HCT116 (cell line): ENCODE results near the gene ADGRL3. TPM values are rescaled to one million over a fixed set of nuclear protein-coding genes. Genes with fewer than 3 reads are reported as not detected.

Experiments
- ATAC-seq: fragments of 200-7000 bp; cut with Tn5 transposase; 2 replicates; pipeline ENCODE4 v1.9.1; 2020; ENCODE audit warnings: mild to moderate bottlenecking, moderate library complexity
- BruUV-seq: library from RNA; stranded (reverse); fragments of 400-500 nt; replicated peaks from 2 replicates; lab custom pipeline; 2021; lab: Mats Ljungman, UMichigan
- CTCF ChIA-PET: fragments of 300-600 bp; sonication (Branson Sonifier 250); formaldehyde crosslinking; loops from one replicate; lab custom pipeline; 2021; ENCODE audit warnings: antibody characterized with exemption; lab: Charles Lee
- POLR2A ChIA-PET: fragments of 300-600, 350-600 bp; sonication (Branson Sonifier 250); formaldehyde crosslinking; loops from one replicate; lab custom pipeline; 2021; ENCODE audit warnings: antibody characterized with exemption; lab: Charles Lee
- RAD21 ChIA-PET, 2 experiments: fragments of 300-600 bp; sonication (Branson Sonifier 250); formaldehyde crosslinking; loops; one replicate each; lab custom pipeline; 2023; ENCODE audit warnings: low total read pairs in 2 of 2; ENCODE audit not compliant: uncharacterized antibody in 2 of 2, unreplicated experiment in 2 of 2, low non-redundant PET in 1 of 2; lab: Charles Lee
- DNase-seq: peaks from one replicate; pipeline ENCODE4 v3.0.0-alpha.2; 2010; ENCODE audit warnings: low read depth, low spot score
- H2AFZ ChIP-seq: fragments of 200-600 bp; shearing (Covaris generic), sonication (generic); 2 replicates; pipeline ENCODE4 v1.6.1; 2017; ENCODE audit warnings: low read depth, mixed run types, mixed read lengths, antibody characterized with exemption, low read length; ENCODE audit not compliant: poor library complexity, severe bottlenecking
- H3K27ac ChIP-seq: 2 replicates; pipeline ENCODE4 v1.5.1; 2012; ENCODE audit warnings: low read depth, low read length
- H3K27me3 ChIP-seq: fragments of 200-600 bp; sonication (generic); 2 replicates; pipeline ENCODE4 v1.6.1; 2016; ENCODE audit warnings: mixed run types, low read length, mixed read lengths; ENCODE audit not compliant: insufficient read depth
- H3K36me3 ChIP-seq, 2 experiments: fragments of 200-500 bp in 1 of 2; fragments of 200-600 bp in 1 of 2; sonication (Bioruptor generic) in 1 of 2; sonication (generic) in 1 of 2; 2 replicates each; pipeline versions ENCODE4 v1.5.1 to v1.6.1; 2014 to 2016; ENCODE audit warnings: low read length in 2 of 2, inconsistent platforms in 1 of 2, mixed read lengths in 1 of 2, mixed run types in 1 of 2; ENCODE audit not compliant: insufficient read depth in 2 of 2, control insufficient read depth in 1 of 2
- H3K4me1 ChIP-seq, 2 experiments: fragments of 200-600 bp in 1 of 2; sonication (generic) in 1 of 2; 2 replicates each; pipeline versions ENCODE4 v1.5.1 to v1.6.1; 2012 to 2017; ENCODE audit warnings: low read length in 2 of 2, inconsistent platforms in 1 of 2, mild to moderate bottlenecking in 1 of 2, mixed read lengths in 1 of 2, mixed run types in 1 of 2, moderate library complexity in 1 of 2; ENCODE audit not compliant: insufficient read depth in 2 of 2, control insufficient read depth in 1 of 2
- H3K4me2 ChIP-seq: fragments of 200-600 bp; sonication (generic); 2 replicates; pipeline ENCODE4 v1.6.1; 2017; ENCODE audit warnings: mixed run types, low read length, mixed read lengths
- H3K4me3 ChIP-seq, 2 experiments: fragments of 200-600 bp in 1 of 2; sonication (generic) in 1 of 2; replicated peaks in 1 of 2; 2 replicates each; pipeline ENCODE4 v1.5.1; 2011 to 2016; ENCODE audit warnings: low read length in 2 of 2, control low read depth in 1 of 2, low read depth in 1 of 2, mild to moderate bottlenecking in 1 of 2, mixed read lengths in 1 of 2, mixed run types in 1 of 2
- H3K79me2 ChIP-seq: fragments of 200-600 bp; sonication (generic); 2 replicates; pipeline ENCODE4 v1.6.1; 2017; ENCODE audit warnings: mild to moderate bottlenecking, mixed run types, low read length, moderate library complexity, mixed read lengths; ENCODE audit not compliant: insufficient read depth
- H3K9ac ChIP-seq: fragments of 200-600 bp; sonication (generic); 2 replicates; pipeline ENCODE4 v1.6.1; 2016; ENCODE audit warnings: low read length, mixed read lengths
- H3K9me2 ChIP-seq: fragments of 200-600 bp; sonication (generic), shearing (Covaris generic); 2 replicates; pipeline ENCODE4 v1.6.1; 2017; ENCODE audit warnings: mixed run types, mild to moderate bottlenecking, moderate library complexity; ENCODE audit not compliant: insufficient read depth
- H3K9me3 ChIP-seq, 2 experiments: fragments of 200-500 bp in 1 of 2; fragments of 200-600 bp in 1 of 2; sonication (Bioruptor generic) in 1 of 2; sonication (generic) in 1 of 2; 2 replicates each; pipeline ENCODE4 v1.6.1; 2014 to 2017; ENCODE audit warnings: low read length in 2 of 2, mixed read lengths in 2 of 2, inconsistent platforms in 1 of 2, low read depth in 1 of 2, mild to moderate bottlenecking in 1 of 2, mixed run types in 1 of 2, moderate library complexity in 1 of 2; ENCODE audit not compliant: control insufficient read depth in 1 of 2, insufficient read depth in 1 of 2
- H4K20me1 ChIP-seq: fragments of 200-600 bp; sonication (generic), shearing (Covaris generic); 2 replicates; pipeline ENCODE4 v1.6.1; 2017; ENCODE audit warnings: mixed run types, mild to moderate bottlenecking, moderate library complexity; ENCODE audit not compliant: insufficient read depth
- CBX3 ChIP-seq: IDR thresholded peaks from 2 replicates; pipeline ENCODE4 v1.6.1; 2012; ENCODE audit warnings: low read depth
- CEBPB ChIP-seq: IDR thresholded peaks from 2 replicates; pipeline ENCODE4 v1.6.1; 2012; ENCODE audit warnings: low read depth
- POLR2AphosphoS5 ChIP-seq: IDR thresholded peaks from 2 replicates; pipeline ENCODE4 v1.6.1; 2011; ENCODE audit warnings: mild to moderate bottlenecking, low read depth, low read length, moderate library complexity
- SIN3A ChIP-seq: IDR thresholded peaks from 2 replicates; pipeline ENCODE4 v1.6.1; 2012; ENCODE audit warnings: low read depth
- SRF ChIP-seq: IDR thresholded peaks from 2 replicates; pipeline ENCODE4 v1.6.1; 2012; ENCODE audit warnings: low read depth
- TCF7L2 ChIP-seq: IDR thresholded peaks from 2 replicates; pipeline ENCODE4 v1.7.0; 2011; ENCODE audit warnings: borderline replicate concordance, inconsistent platforms; ENCODE audit not compliant: insufficient read depth, insufficient read length; ENCODE audit errors: extremely low read depth
- intact Hi-C: fragments of 100-400 bp; cut with micrococcal nuclease; formaldehyde crosslinking; loops from 2 replicates; pipeline ENCODE4 v1.10.0; 2022
- total RNA-seq: library from RNA; stranded (reverse); gene quantifications from one replicate; pipeline ENCODE4 v1.2.1, GENCODE V29; 2021; ENCODE audit not compliant: unreplicated experiment
- TF ChIP-seq, protein P1 (sequence below): IDR thresholded peaks from 2 replicates; pipeline ENCODE4 v1.6.1; 2011; ENCODE audit warnings: mild to moderate bottlenecking, low read length, moderate library complexity; ENCODE audit not compliant: insufficient replicate concordance; ENCODE audit errors: extremely low read depth
- TF ChIP-seq, protein P2 (sequence below), 3 experiments: fragments of 200-600 bp in 1 of 3; sonication (generic) in 1 of 3; IDR thresholded peaks in 2 of 3; conservative IDR thresholded peaks in 1 of 3; 2 replicates each; pipeline ENCODE4 v1.5.1; 2012 to 2017; ENCODE audit warnings: low read depth in 2 of 3, low read length in 2 of 3, antibody characterized with exemption in 1 of 3, borderline replicate concordance in 1 of 3, control low read depth in 1 of 3, mild to moderate bottlenecking in 1 of 3, mixed read lengths in 1 of 3, mixed run types in 1 of 3, moderate library complexity in 1 of 3; ENCODE audit not compliant: insufficient read depth in 1 of 3
- TF ChIP-seq, protein P3 (sequence below): IDR thresholded peaks from 2 replicates; pipeline ENCODE4 v1.6.1; 2012; ENCODE audit warnings: low read depth
- TF ChIP-seq, protein P4 (sequence below): IDR thresholded peaks from 2 replicates; pipeline ENCODE4 v1.6.1; 2012

ADGRL3 gene
- total RNA-seq, 1 experiment from 2014 or later, result not detected

DNA sequence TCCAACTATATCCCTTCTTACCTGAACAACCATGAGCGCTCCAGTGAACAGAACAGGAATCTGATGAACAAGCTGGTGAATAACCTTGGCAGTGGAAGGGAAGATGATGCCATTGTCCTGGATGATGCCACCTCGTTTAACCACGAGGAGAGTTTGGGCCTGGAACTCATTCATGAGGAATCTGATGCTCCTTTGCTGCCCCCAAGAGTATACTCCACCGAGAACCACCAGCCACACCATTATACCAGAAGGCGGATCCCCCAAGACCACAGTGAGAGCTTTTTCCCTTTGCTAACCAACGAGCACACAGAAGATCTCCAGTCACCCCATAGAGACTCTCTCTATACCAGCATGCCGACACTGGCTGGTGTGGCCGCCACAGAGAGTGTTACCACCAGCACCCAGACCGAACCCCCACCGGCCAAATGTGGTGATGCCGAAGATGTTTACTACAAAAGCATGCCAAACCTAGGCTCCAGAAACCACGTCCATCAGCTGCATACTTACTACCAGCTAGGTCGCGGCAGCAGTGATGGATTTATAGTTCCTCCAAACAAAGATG is 870.2 kb downstream of the ADGRL3 start:
- no TSS peak for BruUV-seq
- Histone ChIP-seq H3K27ac (no peak overlapping the region), H3K4me2 (no peak overlapping the region), H3K79me2 (no peaks in the 10 kb centered on the region), H3K4me3 (no peak overlapping the region), H3K4me1 (no peaks in the 10 kb centered on the region), H3K27me3 (no peaks in the 10 kb centered on the region), H2AFZ (no peak overlapping the region), H3K9me3 (peaks cover 12 to 17% of the 10 kb centered on the region in 2 experiments; a peak in 2 of 4 replicates), H3K9me2 (no peaks in the 10 kb centered on the region), H3K36me3 (no peaks in the 10 kb centered on the region), H3K9ac (no peak overlapping the region), H4K20me1 (no peaks in the 10 kb centered on the region)
- POLR2A ChIA-PET, result no interaction called here
- CTCF ChIA-PET, result no interaction called here
- no peak for ATAC-seq
- DNase-seq, result no peak
- TF ChIP-seq TCF7L2 (no peak), SRF (no peak), CEBPB (no peak), CBX3 (no peak), SIN3A (no peak), POLR2AphosphoS5 (no peak)
- TF ChIP-seq, protein P1, sequence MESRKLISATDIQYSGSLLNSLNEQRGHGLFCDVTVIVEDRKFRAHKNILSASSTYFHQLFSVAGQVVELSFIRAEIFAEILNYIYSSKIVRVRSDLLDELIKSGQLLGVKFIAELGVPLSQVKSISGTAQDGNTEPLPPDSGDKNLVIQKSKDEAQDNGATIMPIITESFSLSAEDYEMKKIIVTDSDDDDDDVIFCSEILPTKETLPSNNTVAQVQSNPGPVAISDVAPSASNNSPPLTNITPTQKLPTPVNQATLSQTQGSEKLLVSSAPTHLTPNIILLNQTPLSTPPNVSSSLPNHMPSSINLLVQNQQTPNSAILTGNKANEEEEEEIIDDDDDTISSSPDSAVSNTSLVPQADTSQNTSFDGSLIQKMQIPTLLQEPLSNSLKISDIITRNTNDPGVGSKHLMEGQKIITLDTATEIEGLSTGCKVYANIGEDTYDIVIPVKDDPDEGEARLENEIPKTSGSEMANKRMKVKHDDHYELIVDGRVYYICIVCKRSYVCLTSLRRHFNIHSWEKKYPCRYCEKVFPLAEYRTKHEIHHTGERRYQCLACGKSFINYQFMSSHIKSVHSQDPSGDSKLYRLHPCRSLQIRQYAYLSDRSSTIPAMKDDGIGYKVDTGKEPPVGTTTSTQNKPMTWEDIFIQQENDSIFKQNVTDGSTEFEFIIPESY, result no peak
- TF ChIP-seq, protein P2, sequence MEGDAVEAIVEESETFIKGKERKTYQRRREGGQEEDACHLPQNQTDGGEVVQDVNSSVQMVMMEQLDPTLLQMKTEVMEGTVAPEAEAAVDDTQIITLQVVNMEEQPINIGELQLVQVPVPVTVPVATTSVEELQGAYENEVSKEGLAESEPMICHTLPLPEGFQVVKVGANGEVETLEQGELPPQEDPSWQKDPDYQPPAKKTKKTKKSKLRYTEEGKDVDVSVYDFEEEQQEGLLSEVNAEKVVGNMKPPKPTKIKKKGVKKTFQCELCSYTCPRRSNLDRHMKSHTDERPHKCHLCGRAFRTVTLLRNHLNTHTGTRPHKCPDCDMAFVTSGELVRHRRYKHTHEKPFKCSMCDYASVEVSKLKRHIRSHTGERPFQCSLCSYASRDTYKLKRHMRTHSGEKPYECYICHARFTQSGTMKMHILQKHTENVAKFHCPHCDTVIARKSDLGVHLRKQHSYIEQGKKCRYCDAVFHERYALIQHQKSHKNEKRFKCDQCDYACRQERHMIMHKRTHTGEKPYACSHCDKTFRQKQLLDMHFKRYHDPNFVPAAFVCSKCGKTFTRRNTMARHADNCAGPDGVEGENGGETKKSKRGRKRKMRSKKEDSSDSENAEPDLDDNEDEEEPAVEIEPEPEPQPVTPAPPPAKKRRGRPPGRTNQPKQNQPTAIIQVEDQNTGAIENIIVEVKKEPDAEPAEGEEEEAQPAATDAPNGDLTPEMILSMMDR (IDR thresholded peaks at IDR 0.05 in 2 of 3, conservative IDR thresholded peaks at IDR 0.05 in 1 of 3; ENCODE audit: borderline replicate concordance in 1 of 3, insufficient read depth in 1 of 3, low read depth in 2 of 3, low read length in 2 of 3), result no peak
- TF ChIP-seq, protein P3, sequence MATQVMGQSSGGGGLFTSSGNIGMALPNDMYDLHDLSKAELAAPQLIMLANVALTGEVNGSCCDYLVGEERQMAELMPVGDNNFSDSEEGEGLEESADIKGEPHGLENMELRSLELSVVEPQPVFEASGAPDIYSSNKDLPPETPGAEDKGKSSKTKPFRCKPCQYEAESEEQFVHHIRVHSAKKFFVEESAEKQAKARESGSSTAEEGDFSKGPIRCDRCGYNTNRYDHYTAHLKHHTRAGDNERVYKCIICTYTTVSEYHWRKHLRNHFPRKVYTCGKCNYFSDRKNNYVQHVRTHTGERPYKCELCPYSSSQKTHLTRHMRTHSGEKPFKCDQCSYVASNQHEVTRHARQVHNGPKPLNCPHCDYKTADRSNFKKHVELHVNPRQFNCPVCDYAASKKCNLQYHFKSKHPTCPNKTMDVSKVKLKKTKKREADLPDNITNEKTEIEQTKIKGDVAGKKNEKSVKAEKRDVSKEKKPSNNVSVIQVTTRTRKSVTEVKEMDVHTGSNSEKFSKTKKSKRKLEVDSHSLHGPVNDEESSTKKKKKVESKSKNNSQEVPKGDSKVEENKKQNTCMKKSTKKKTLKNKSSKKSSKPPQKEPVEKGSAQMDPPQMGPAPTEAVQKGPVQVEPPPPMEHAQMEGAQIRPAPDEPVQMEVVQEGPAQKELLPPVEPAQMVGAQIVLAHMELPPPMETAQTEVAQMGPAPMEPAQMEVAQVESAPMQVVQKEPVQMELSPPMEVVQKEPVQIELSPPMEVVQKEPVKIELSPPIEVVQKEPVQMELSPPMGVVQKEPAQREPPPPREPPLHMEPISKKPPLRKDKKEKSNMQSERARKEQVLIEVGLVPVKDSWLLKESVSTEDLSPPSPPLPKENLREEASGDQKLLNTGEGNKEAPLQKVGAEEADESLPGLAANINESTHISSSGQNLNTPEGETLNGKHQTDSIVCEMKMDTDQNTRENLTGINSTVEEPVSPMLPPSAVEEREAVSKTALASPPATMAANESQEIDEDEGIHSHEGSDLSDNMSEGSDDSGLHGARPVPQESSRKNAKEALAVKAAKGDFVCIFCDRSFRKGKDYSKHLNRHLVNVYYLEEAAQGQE, result no peak
- TF ChIP-seq, protein P4, sequence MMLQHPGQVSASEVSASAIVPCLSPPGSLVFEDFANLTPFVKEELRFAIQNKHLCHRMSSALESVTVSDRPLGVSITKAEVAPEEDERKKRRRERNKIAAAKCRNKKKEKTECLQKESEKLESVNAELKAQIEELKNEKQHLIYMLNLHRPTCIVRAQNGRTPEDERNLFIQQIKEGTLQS, result no peak
- intact Hi-C loops, result no loop called here
- RAD21 ChIA-PET, result no interaction called here
